Keratinocyte (primary cell): ENCODE measurements around the gene NANOG. TPM values are rescaled to one million over a fixed set of nuclear protein-coding genes. Genes with fewer than 3 reads are reported as not detected.
"Not testable (repeated sequence)": the region's sequence is repeated elsewhere in the genome, so short reads cannot be mapped to it uniquely, and the experiment has no call there.

Experiments
- DNase-seq: peaks from one replicate; pipeline ENCODE4 v3.0.0-alpha.2; 2011; ENCODE audit warnings: low read depth, missing footprints, low spot score
- FAIRE-seq: peaks from 2 replicates; lab custom pipeline; 2011; peaks lifted over from hg19 to GRCh38; lab: Jason Lieb, UNC
- H2AFZ ChIP-seq: 2 replicates; pipeline ENCODE4 v1.6.0; 2012; ENCODE audit warnings: low read length, control low read depth, inconsistent platforms; ENCODE audit not compliant: control insufficient read depth
- H3K27ac ChIP-seq: 2 replicates; pipeline ENCODE4 v1.5.1; 2011; ENCODE audit warnings: low read length; ENCODE audit not compliant: control insufficient read depth, insufficient read depth
- H3K27me3 ChIP-seq: 3 replicates; pipeline ENCODE4 v1.6.0; 2011; ENCODE audit warnings: low read length; ENCODE audit not compliant: control insufficient read depth, insufficient read depth; ENCODE audit errors: extremely low read depth
- H3K36me3 ChIP-seq, 2 experiments: 2 replicates in 1 of 2; 3 replicates in 1 of 2; pipeline ENCODE4 v1.5.1; 2011; ENCODE audit warnings: low read length in 2 of 2, mild to moderate bottlenecking in 1 of 2; ENCODE audit not compliant: control insufficient read depth in 2 of 2, insufficient read depth in 2 of 2; ENCODE audit errors: extremely low read depth in 1 of 2
- H3K4me1 ChIP-seq: 3 replicates; pipeline ENCODE4 v1.5.1; 2011; ENCODE audit warnings: low read length; ENCODE audit not compliant: control insufficient read depth, insufficient read depth; ENCODE audit errors: extremely low read depth
- H3K4me2 ChIP-seq: 3 replicates; pipeline ENCODE4 v1.6.0; 2011; ENCODE audit warnings: low read depth, low read length; ENCODE audit not compliant: control insufficient read depth, insufficient read depth; ENCODE audit errors: extremely low read depth
- H3K4me3 ChIP-seq, 3 experiments: fragments of 200-600 bp in 1 of 3; sonication (generic) in 1 of 3; 2 replicates in 2 of 3; 3 replicates in 1 of 3; pipeline ENCODE4 v1.5.1; 2011 to 2016; ENCODE audit warnings: low read length in 3 of 3, mild to moderate bottlenecking in 3 of 3, control low read depth in 2 of 3, inconsistent platforms in 1 of 3, low read depth in 1 of 3, mixed read lengths in 1 of 3, mixed run types in 1 of 3, moderate library complexity in 1 of 3; ENCODE audit not compliant: control insufficient read depth in 2 of 3, insufficient read depth in 2 of 3; ENCODE audit errors: extremely low read depth in 1 of 3
- H3K79me2 ChIP-seq: 2 replicates; pipeline ENCODE4 v1.6.0; 2012; ENCODE audit warnings: low read length; ENCODE audit not compliant: control insufficient read depth, insufficient read depth
- H3K9ac ChIP-seq: 3 replicates; pipeline ENCODE4 v1.6.0; 2011; ENCODE audit warnings: low read length; ENCODE audit not compliant: control insufficient read depth, insufficient read depth; ENCODE audit errors: extremely low read depth
- H3K9me1 ChIP-seq: 3 replicates; pipeline ENCODE4 v1.6.0; 2011; ENCODE audit warnings: low read length; ENCODE audit not compliant: control insufficient read depth, insufficient read depth; ENCODE audit errors: extremely low read depth
- H3K9me3 ChIP-seq: 2 replicates; pipeline ENCODE4 v1.5.1; 2012; ENCODE audit warnings: low read depth, low read length; ENCODE audit not compliant: control insufficient read depth
- H4K20me1 ChIP-seq: 3 replicates; pipeline ENCODE4 v1.6.0; 2011; ENCODE audit warnings: low read length; ENCODE audit not compliant: control insufficient read depth, insufficient read depth; ENCODE audit errors: extremely low read depth
- CTCF ChIP-seq, 3 experiments: IDR thresholded peaks in 1 of 3; conservative IDR thresholded peaks in 1 of 3; optimal IDR thresholded peaks in 1 of 3; 2 replicates in 2 of 3; 3 replicates in 1 of 3; pipeline versions ENCODE3 to v1.5.1; 2011; ENCODE audit warnings: low read length in 3 of 3, mild to moderate bottlenecking in 3 of 3, moderate library complexity in 2 of 3, control low read depth in 1 of 3, inconsistent platforms in 1 of 3; ENCODE audit not compliant: insufficient read depth in 2 of 3; ENCODE audit errors: extremely low read depth in 1 of 3
- EZH2 ChIP-seq: IDR thresholded peaks from one replicate; pipeline ENCODE4 v1.6.1; 2012; ENCODE audit warnings: inconsistent platforms, mild to moderate bottlenecking, low read length, moderate library complexity
- dilution Hi-C: fragments of 300-500 bp; cut with MboI; formaldehyde crosslinking; loops from one replicate; pipeline ENCODE4 v1.7.0; 2020; ENCODE audit warnings: low sequenced_read_pairs; ENCODE audit not compliant: extremely low pct_ligation_motif_present
- polyA plus RNA-seq, 5 experiments: library from polyadenylated mRNA; depleted of rRNA in 3 of 5; stranded (reverse) in 3 of 5; stranded (forward) in 1 of 5; unstranded in 1 of 5; fragments of >200 nt; gene quantifications; 1 replicate in 1 of 5; 2 replicates in 3 of 5; 3 replicates in 1 of 5; pipeline versions ENCODE4 v1.2.1 to v1.2.3, GENCODE V29; 2011 to 2012; ENCODE audit warnings: missing spikeins in 2 of 5, low read depth in 1 of 5, low replicate concordance in 1 of 5

Gene NANOG
- polyA plus RNA-seq, 1 donor (not counting 4 experiments of a cell fraction or from before 2014, with no cell fraction given) = 0.01 TPM

DNA sequence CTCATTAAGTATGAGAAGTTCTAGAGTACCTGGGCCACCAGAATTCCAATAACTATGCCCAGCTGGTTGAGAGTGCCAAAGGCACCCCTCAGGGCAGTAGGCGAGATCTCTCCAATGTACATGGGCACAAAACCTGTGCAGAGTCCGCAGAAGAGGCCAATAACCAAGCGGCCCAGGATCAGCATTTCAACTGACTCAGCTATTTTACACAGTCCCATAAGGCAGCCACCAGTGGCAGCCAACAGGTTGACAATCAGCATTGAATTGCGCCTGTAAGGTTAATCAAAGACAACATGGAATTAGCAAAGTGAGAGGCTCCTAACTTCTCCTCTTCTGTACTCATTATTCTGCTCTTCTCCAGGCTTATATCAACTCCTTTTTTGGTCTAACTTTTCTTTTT lies 40.5 kb downstream of the NANOG start:
- H3K9me3 ChIP-seq, H3K4me3 ChIP-seq, H3K9me1 ChIP-seq, DNase-seq, H4K20me1 ChIP-seq, H3K27ac ChIP-seq, H3K4me1 ChIP-seq, H3K79me2 ChIP-seq, H3K4me2 ChIP-seq, FAIRE-seq, H3K27me3 ChIP-seq, H2AFZ ChIP-seq, H3K9ac ChIP-seq, H3K36me3 ChIP-seq, dilution Hi-C loops: not testable (repeated sequence)

GRCh38 chr12:7832059-7832696 lies 43.0 kb downstream of the NANOG start:
- H3K27ac ChIP-seq = no peak overlapping the region
- TF ChIP-seq CTCF (optimal IDR thresholded peaks at IDR 0.05 in 1 of 3, IDR thresholded peaks at IDR 0.05 in 1 of 3, conservative IDR thresholded peaks at IDR 0.05 in 1 of 3; ENCODE audit: extremely low read depth in 1 of 3, insufficient read depth in 2 of 3, low read length in 3 of 3) (peak; percentile 43 to 69 (median 63)), EZH2 (no peak)
- H3K4me1 ChIP-seq = no peaks in the 10 kb centered on the region
- H3K36me3 ChIP-seq = no peaks in the 10 kb centered on the region
- DNase-seq (peak; percentile 17), FAIRE-seq (no peak)
- H4K20me1 ChIP-seq = no peaks in the 10 kb centered on the region
- H2AFZ ChIP-seq = peak overlapping the region; percentile 6
- H3K9ac ChIP-seq = no peak overlapping the region
- H3K79me2 ChIP-seq = no peaks in the 10 kb centered on the region
- H3K4me3 ChIP-seq = no peak overlapping the region
- no peak overlapping the region for H3K4me2 ChIP-seq
- no peaks in the 10 kb centered on the region for H3K9me3 ChIP-seq
- H3K27me3 ChIP-seq = no peaks in the 10 kb centered on the region
- dilution Hi-C loops = no loop called here
- H3K9me1 ChIP-seq = no peaks in the 10 kb centered on the region

DNA sequence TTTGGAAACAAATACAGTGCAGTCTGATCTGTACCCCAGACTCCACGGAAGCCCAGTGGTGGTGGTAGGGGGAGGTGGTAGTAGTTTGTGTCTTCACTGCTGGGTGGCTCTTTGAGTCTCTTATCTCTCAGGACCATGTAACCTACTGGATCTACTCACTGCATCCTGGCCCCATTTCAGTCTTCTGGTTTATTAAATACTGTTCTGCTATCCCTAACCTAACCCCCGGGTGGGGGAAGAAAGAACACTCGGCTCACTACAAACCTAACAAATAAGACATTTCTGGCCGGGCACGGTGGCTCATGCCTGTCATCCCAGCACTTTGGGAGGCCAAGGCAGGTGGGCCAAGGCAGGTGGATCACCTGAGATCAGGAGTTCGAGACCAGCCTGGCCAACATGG lies 44.0 kb downstream of the NANOG start:
- H3K9ac ChIP-seq, H3K9me3 ChIP-seq, H3K9me1 ChIP-seq, FAIRE-seq, H3K27me3 ChIP-seq, H2AFZ ChIP-seq, H3K4me3 ChIP-seq, dilution Hi-C loops, H4K20me1 ChIP-seq, H3K79me2 ChIP-seq, H3K27ac ChIP-seq, H3K36me3 ChIP-seq, H3K4me2 ChIP-seq, H3K4me1 ChIP-seq, DNase-seq: not testable (repeated sequence)
